ENCODE data around the gene AJUBA. TPM values are rescaled to one million over a fixed set of nuclear protein-coding genes. Genes with fewer than 3 reads are reported as not detected.

AJUBA gene
- total RNA-seq, 4 donors from 2014 or later: 66.0 to 120 (median 79.2) TPM

- WGBS: 2% methylated on average over 40 of the region's 40 CpGs
- peak within 1 kb of the TSS; percentile 85 for H3K27ac ChIP-seq
- H3K4me3 ChIP-seq: peak within 1 kb of the TSS; percentile 63
- TF ChIP-seq POLR2AphosphoS5 (IDR thresholded peaks at IDR 0.05) (no peak), CTCF (IDR thresholded peaks at IDR 0.05) (no peak), EP300 (IDR thresholded peaks at IDR 0.05) (no peak), POLR2A (IDR thresholded peaks at IDR 0.05) (no peak)
- H3K9me3 ChIP-seq: no peaks in the 10 kb centered on the region
- H3K36me3 ChIP-seq: no peaks in the 10 kb centered on the region
- H3K4me1 ChIP-seq: peaks cover 40% of the 10 kb centered on the region
- H3K27me3 ChIP-seq: no peaks in the 10 kb centered on the region
- DNase-seq (ENCODE audit: low spot score in 2 of 2): peak; percentile 83 to 89
Observed at GRCh38 chr14:23009939-23010726, 27.8 kb upstream of the AJUBA start, which contains the start of gene C14orf93. TSS of gene C14orf93 (minus strand) at chr14:23010143. CDS start at chr14:22999023, 11,120 bp downstream.

- 7% methylated on average over 8 of the region's 8 CpGs for WGBS
- Histone ChIP-seq H3K4me3 (peak overlapping the region; percentile 63), H3K27ac (peak overlapping the region; percentile 85), H3K4me1 (peaks cover 40% of the 10 kb centered on the region), H3K9me3 (no peaks in the 10 kb centered on the region), H3K27me3 (no peaks in the 10 kb centered on the region), H3K36me3 (no peaks in the 10 kb centered on the region)
- DNase-seq (ENCODE audit: low spot score in 2 of 2): no peak
- no peak for TF ChIP-seq EP300 (IDR thresholded peaks at IDR 0.05)
- no peak for TF ChIP-seq CTCF (IDR thresholded peaks at IDR 0.05)
- no peak for TF ChIP-seq POLR2AphosphoS5 (IDR thresholded peaks at IDR 0.05)
- TF ChIP-seq POLR2A (IDR thresholded peaks at IDR 0.05): no peak
Observed at GRCh38 chr14:23009483-23009938, 27.2 kb upstream of the AJUBA start.

GRCh38 chr14:23008831-23009230 is 26.5 kb upstream of the AJUBA start:
- H3K27ac ChIP-seq: no peak overlapping the region
- H3K4me3 ChIP-seq: no peak overlapping the region
- 32% methylated on average over 3 of the region's 3 CpGs for WGBS
- H3K27me3 ChIP-seq: no peaks in the 10 kb centered on the region
- H3K4me1 ChIP-seq: peaks cover 40% of the 10 kb centered on the region
- H3K9me3 ChIP-seq: no peaks in the 10 kb centered on the region
- no peaks in the 10 kb centered on the region for H3K36me3 ChIP-seq
- TF ChIP-seq CTCF (IDR thresholded peaks at IDR 0.05): no peak
- TF ChIP-seq POLR2AphosphoS5 (IDR thresholded peaks at IDR 0.05): no peak
- no peak for TF ChIP-seq POLR2A (IDR thresholded peaks at IDR 0.05)
- no peak for TF ChIP-seq EP300 (IDR thresholded peaks at IDR 0.05)
- DNase-seq (ENCODE audit: low spot score in 2 of 2): no peak

- Histone ChIP-seq H3K27me3 (no peaks in the 10 kb centered on the region), H3K36me3 (no peaks in the 10 kb centered on the region)
- 1% methylated on average over 41 of the region's 62 CpGs for WGBS
Observed at GRCh38 chr14:23006544-23007419, 24.4 kb upstream of the AJUBA start.

More at GRCh38 chr14:23006544-23007419, 24.4 kb upstream of the AJUBA start:
- Histone ChIP-seq H3K4me1 (peaks cover 40% of the 10 kb centered on the region), H3K27ac (peak overlapping the region; percentile 91), H3K9me3 (no peaks in the 10 kb centered on the region), H3K4me3 (peak overlapping the region; percentile 67)
- peak; percentile 97 for DNase-seq (ENCODE audit: low spot score in 2 of 2)
- TF ChIP-seq CTCF (IDR thresholded peaks at IDR 0.05) (peak in 1 of 2 donors; percentile 9), EP300 (IDR thresholded peaks at IDR 0.05) (no peak), POLR2A (IDR thresholded peaks at IDR 0.05) (peak; percentile 16 to 46), POLR2AphosphoS5 (IDR thresholded peaks at IDR 0.05) (peak in 2 of 3 donors; percentile 88 to 90)
